Esophagus muscularis mucosa (tissue), 3 donors: ENCODE measurements around the gene TXNDC5.

Experiments
- POLR2A ChIP-seq: fragments of 450-650 bp; IDR thresholded peaks from one replicate; pipeline ENCODE4 v1.6.1; 2017; ENCODE audit warnings: antibody characterized with exemption, moderate library complexity, mild to moderate bottlenecking, low read depth
- TF ChIP-seq, protein P1 (sequence below), 3 experiments: fragments of 200-600 bp in 2 of 3; fragments of 450-650 bp in 1 of 3; sonication (generic) in 2 of 3; IDR thresholded peaks; one replicate each; pipeline ENCODE4 v1.5.1; 2017 to 2019; ENCODE audit warnings: antibody characterized with exemption in 3 of 3, mild to moderate bottlenecking in 2 of 3, moderate library complexity in 1 of 3

DNA sequence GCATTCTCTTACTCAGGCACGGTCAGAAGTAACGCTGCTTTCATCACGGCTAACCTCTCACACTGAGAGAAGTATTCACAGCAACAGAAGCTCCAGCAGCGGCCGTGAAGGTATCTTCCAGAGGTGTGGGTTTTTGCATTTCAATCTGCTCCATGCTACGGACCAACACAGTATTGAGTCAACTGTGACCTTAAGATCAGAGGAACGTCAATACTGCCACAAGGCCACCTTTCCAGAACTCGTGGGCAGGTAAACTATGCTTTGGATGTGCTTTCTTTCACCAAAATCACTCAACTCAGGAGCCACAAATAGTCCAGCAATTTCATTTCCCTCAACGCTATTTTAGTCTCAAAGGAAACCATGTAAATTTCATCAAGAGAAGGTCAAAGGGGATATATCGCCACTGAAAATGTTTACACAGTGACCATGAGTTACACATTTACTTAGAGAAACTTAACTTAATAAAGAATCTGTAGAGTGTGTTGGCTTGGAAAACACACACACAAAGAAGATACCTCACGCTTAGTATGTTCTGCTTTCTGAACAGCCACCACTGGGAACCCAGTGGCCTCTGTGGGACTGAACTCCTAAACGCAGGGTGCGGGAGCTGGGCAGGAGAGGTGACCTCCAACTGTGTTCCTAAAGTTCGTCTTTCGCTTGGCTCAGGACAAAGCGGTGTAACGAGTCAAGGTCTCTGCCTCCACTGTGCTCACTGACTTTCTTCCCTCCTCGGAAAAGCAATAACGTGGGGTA, 27.9 kb downstream of the TXNDC5 start:
- TF ChIP-seq, protein P1, sequence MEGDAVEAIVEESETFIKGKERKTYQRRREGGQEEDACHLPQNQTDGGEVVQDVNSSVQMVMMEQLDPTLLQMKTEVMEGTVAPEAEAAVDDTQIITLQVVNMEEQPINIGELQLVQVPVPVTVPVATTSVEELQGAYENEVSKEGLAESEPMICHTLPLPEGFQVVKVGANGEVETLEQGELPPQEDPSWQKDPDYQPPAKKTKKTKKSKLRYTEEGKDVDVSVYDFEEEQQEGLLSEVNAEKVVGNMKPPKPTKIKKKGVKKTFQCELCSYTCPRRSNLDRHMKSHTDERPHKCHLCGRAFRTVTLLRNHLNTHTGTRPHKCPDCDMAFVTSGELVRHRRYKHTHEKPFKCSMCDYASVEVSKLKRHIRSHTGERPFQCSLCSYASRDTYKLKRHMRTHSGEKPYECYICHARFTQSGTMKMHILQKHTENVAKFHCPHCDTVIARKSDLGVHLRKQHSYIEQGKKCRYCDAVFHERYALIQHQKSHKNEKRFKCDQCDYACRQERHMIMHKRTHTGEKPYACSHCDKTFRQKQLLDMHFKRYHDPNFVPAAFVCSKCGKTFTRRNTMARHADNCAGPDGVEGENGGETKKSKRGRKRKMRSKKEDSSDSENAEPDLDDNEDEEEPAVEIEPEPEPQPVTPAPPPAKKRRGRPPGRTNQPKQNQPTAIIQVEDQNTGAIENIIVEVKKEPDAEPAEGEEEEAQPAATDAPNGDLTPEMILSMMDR (IDR thresholded peaks at IDR 0.05) = no peak
- no peak for TF ChIP-seq POLR2A
